Effector memory CD4-positive, alpha-beta T cell (primary cell): ENCODE measurements around the gene CHRNA4.

Experiments
- DNase-seq, 3 donors: peaks; one replicate each; pipeline ENCODE4 v3.0.0-alpha.2; 2020
- H3K27ac ChIP-seq: 2 replicates; pipeline ENCODE4 v1.7.0; 2013; ENCODE audit warnings: mild to moderate bottlenecking, low read length, moderate library complexity; ENCODE audit not compliant: insufficient read depth, poor library complexity, severe bottlenecking
- H3K27me3 ChIP-seq: replicated peaks from 2 replicates; pipeline ENCODE4 v1.7.0; 2013; ENCODE audit warnings: mild to moderate bottlenecking, low read length; ENCODE audit not compliant: insufficient read depth, control insufficient read depth, poor library complexity, severe bottlenecking
- H3K36me3 ChIP-seq: 2 replicates; pipeline ENCODE4 v1.7.0; 2013; ENCODE audit warnings: mild to moderate bottlenecking, low read length, moderate library complexity; ENCODE audit not compliant: control insufficient read depth, insufficient read depth
- H3K4me1 ChIP-seq: 2 replicates; pipeline ENCODE4 v1.7.0; 2013; ENCODE audit warnings: low read length, mild to moderate bottlenecking; ENCODE audit not compliant: control insufficient read depth, insufficient read depth, poor library complexity, severe bottlenecking
- H3K4me3 ChIP-seq: 2 replicates; pipeline ENCODE4 v1.7.0; 2013; ENCODE audit warnings: low read length, low read depth, mild to moderate bottlenecking; ENCODE audit not compliant: insufficient read depth, poor library complexity, severe bottlenecking
- H3K9me3 ChIP-seq: 2 replicates; pipeline ENCODE4 v1.7.0; 2013; ENCODE audit warnings: mild to moderate bottlenecking, low read length, moderate library complexity; ENCODE audit not compliant: control insufficient read depth

CHRNA4 gene

GRCh38 chr20:63313349-63314014, 47.7 kb downstream of the CHRNA4 start:
- no peak overlapping the region for H3K4me3 ChIP-seq
- no peak overlapping the region for H3K27ac ChIP-seq
- no peaks in the 10 kb centered on the region for H3K36me3 ChIP-seq
- no peaks in the 10 kb centered on the region for H3K4me1 ChIP-seq
- no peaks in the 10 kb centered on the region for H3K27me3 ChIP-seq
- no peaks in the 10 kb centered on the region for H3K9me3 ChIP-seq
- DNase-seq = no peak

- Histone ChIP-seq H3K27ac (no peak overlapping the region), H3K4me1 (no peaks in the 10 kb centered on the region), H3K36me3 (no peaks in the 10 kb centered on the region), H3K4me3 (no peak overlapping the region), H3K27me3 (no peaks in the 10 kb centered on the region), H3K9me3 (no peaks in the 10 kb centered on the region)
- no peak for DNase-seq
These were observed 48.3 kb downstream of the CHRNA4 start for GRCh38 chr20:63312690-63313348.

DNA sequence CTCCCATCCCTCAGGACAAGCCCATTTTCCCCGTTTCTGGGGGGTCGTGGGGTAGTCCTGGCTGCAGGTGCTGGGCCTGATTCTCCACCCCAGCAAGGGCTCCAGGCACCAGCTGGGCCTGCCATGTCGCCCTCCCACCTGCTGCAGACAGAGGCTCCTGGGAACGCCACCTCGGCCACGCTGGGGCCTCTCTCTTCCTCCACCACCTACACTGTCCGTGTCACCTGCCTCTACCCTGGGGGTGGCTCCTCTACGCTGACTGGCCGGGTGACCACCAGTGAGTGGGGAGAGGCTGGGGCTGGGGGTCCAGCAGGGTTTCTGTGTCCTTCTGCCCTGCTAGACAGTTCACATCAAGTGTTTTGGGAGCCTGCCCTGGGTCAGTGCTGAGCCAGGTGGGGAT, 48.9 kb downstream of the CHRNA4 start:
- Histone ChIP-seq H3K27me3 (no peaks in the 10 kb centered on the region), H3K27ac (no peak overlapping the region), H3K4me3 (no peak overlapping the region), H3K9me3 (no peaks in the 10 kb centered on the region), H3K4me1 (no peaks in the 10 kb centered on the region), H3K36me3 (no peaks in the 10 kb centered on the region)
- no peak for DNase-seq

- no peaks in the 10 kb centered on the region for H3K36me3 ChIP-seq
- H3K9me3 ChIP-seq = no peaks in the 10 kb centered on the region
- no peak overlapping the region for H3K27ac ChIP-seq
- H3K4me3 ChIP-seq = no peak overlapping the region
- H3K27me3 ChIP-seq = no peaks in the 10 kb centered on the region
- DNase-seq = no peak
- H3K4me1 ChIP-seq = no peaks in the 10 kb centered on the region
These were observed 49.3 kb downstream of the CHRNA4 start for GRCh38 chr20:63311833-63312243.

DNA sequence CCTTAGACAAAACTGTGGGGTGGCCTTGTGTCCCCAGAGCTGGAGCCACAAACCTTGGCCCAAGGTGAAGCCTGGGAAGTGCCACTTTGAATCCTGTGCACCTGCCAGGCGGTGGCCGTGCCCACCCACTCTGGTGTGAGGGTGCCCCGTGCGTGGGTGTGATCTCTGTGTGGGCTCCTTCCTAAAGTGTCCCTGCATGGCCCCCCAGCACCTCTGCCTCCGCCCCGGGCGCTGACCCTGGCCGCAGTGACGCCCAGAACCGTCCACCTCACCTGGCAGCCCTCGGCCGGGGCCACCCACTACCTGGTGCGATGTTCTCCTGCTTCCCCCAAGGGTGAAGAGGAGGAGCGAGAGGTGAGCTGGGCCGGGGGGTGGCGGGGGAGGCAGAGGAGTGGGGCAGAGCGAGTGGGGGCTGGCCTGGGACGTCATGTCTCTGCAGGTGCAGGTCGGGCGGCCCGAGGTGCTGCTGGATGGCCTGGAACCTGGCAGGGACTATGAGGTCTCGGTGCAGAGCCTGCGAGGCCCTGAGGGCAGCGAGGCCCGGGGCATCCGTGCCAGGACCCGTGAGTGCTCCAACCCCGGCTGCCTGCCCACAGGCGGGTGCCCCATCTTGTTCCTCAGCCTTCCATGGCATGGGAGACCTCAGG, 49.8 kb downstream of the CHRNA4 start:
- H3K27ac ChIP-seq = no peak overlapping the region
- no peaks in the 10 kb centered on the region for H3K4me1 ChIP-seq
- H3K27me3 ChIP-seq = no peaks in the 10 kb centered on the region
- H3K4me3 ChIP-seq = no peak overlapping the region
- no peak for DNase-seq
- H3K36me3 ChIP-seq = no peaks in the 10 kb centered on the region
- H3K9me3 ChIP-seq = no peaks in the 10 kb centered on the region

GRCh38 chr20:63310265-63310991, 50.7 kb downstream of the CHRNA4 start:
- Histone ChIP-seq H3K27me3 (no peaks in the 10 kb centered on the region), H3K9me3 (no peaks in the 10 kb centered on the region), H3K4me1 (no peaks in the 10 kb centered on the region), H3K27ac (no peak overlapping the region), H3K4me3 (no peak overlapping the region), H3K36me3 (no peaks in the 10 kb centered on the region)
- no peak for DNase-seq

- no peaks in the 10 kb centered on the region for H3K36me3 ChIP-seq
- no peaks in the 10 kb centered on the region for H3K4me1 ChIP-seq
- no peak overlapping the region for H3K4me3 ChIP-seq
- no peaks in the 10 kb centered on the region for H3K27me3 ChIP-seq
- H3K27ac ChIP-seq = no peak overlapping the region
- H3K9me3 ChIP-seq = no peaks in the 10 kb centered on the region
- DNase-seq = no peak
These were observed 51.7 kb downstream of the CHRNA4 start for GRCh38 chr20:63309261-63310071.

DNA sequence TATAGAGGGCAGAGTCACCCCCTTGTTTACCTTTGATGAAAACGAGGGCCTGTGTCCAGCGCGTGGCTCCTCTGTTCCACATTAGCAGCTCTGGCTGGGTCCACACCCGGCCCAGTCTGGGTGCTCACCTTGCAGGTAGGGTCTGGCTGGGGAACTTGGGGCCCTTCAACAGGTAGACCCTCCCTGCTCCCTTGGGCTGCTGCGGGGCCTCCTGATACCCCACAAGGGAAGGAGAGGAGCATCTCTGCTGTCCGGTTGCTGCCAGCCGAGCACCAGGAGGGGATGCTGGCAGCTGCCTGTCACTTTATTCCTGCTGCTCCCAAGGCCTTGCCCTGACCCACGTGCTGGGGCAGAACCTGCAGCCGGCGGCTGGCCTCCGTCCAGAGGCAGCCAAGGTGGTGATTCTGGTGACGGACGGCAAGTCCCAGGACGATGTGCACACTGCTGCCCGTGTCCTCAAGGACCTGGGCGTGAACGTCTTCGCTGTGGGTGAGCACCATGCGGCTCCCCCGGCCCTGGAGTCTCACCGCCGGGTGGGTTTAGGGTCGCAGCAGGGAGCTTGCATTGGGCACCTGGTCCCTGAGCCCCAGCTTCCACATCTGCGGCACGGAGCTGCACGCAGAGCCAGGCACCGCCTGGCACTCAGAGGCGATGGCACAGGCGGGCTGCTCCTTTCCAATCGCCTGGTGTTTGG, 52.8 kb downstream of the CHRNA4 start:
- no peak overlapping the region for H3K4me3 ChIP-seq
- no peaks in the 10 kb centered on the region for H3K9me3 ChIP-seq
- H3K27ac ChIP-seq = no peak overlapping the region
- no peak for DNase-seq
- H3K4me1 ChIP-seq = no peaks in the 10 kb centered on the region
- H3K27me3 ChIP-seq = no peaks in the 10 kb centered on the region
- H3K36me3 ChIP-seq = no peaks in the 10 kb centered on the region

GRCh38 chr20:63307538-63308217, 53.5 kb downstream of the CHRNA4 start:
- Histone ChIP-seq H3K36me3 (no peaks in the 10 kb centered on the region), H3K4me3 (no peak overlapping the region), H3K27me3 (no peaks in the 10 kb centered on the region), H3K27ac (no peak overlapping the region), H3K9me3 (no peaks in the 10 kb centered on the region), H3K4me1 (no peaks in the 10 kb centered on the region)
- no peak for DNase-seq
